NCI-H510A (cell line): Measurements from ENCODE around the gene CFL1.
"Not testable (repeated sequence)": the region's sequence is repeated elsewhere in the genome, so short reads cannot be mapped to it uniquely, and the experiment has no call there.

Experiments used
- DNase-seq: peaks from one replicate; lab custom pipeline; 2025; lab: John Stamatoyannopoulos, UW

The CFL1 gene

DNA sequence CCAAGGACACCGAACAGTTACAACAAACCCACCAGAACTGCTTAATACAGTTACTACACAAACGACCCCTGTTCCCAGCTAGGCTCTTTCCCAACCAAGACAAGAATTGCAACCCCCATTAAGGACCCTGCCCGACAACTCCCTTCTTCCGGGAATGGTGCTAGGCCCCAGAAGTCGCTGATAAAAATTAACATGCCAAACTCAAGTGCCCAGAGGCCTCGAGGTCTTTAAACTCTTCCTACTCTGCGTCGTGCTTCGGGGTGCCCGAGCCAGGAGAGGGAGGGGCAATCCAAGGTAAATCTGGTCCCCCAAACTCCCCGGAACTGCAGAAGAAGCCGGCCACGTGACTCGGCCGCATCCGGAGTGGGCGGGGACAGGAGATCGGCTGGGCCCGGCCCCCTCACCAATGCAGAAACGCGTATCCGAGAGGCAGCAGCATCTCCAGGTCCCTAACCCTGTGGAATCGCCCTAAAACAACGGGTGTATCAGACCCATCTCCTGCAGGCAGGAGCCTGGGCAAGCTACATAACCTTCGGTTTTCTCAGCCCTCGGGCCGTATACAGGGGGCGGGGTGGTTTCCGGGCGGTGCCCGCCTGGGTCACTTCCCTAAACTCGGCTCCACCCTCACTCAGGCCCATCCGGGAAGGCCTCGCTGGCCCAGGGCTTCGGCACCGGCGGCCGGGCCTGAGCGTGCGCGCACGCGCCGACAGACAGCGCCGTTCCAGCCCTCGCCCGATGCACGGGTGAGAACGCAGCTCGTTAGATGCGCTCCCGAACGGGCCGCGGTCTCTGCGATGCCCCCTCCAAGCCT, 1.1 kb downstream of the CFL1 start:
- peak; percentile 65 for DNase-seq

DNA sequence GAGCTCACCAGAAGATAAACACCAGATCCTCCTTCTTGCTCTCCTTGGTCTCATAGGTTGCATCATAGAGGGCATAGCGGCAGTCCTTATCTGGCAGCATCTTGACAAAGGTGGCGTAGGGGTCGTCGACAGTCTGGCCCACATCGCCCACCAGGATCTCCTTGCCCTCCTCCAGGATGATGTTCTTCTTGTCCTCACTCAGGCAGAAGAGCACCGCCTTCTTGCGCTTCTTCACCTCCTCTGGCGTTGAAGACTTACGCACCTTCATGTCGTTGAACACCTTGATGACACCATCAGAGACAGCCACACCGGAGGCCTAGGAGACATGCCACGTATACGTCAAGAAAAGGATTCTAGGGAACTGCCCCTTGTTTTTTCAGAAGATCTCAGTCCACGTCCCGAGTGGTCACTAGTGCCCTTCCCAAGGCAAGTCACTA, 2.0 kb downstream of the CFL1 start:
- no peak for DNase-seq

DNA sequence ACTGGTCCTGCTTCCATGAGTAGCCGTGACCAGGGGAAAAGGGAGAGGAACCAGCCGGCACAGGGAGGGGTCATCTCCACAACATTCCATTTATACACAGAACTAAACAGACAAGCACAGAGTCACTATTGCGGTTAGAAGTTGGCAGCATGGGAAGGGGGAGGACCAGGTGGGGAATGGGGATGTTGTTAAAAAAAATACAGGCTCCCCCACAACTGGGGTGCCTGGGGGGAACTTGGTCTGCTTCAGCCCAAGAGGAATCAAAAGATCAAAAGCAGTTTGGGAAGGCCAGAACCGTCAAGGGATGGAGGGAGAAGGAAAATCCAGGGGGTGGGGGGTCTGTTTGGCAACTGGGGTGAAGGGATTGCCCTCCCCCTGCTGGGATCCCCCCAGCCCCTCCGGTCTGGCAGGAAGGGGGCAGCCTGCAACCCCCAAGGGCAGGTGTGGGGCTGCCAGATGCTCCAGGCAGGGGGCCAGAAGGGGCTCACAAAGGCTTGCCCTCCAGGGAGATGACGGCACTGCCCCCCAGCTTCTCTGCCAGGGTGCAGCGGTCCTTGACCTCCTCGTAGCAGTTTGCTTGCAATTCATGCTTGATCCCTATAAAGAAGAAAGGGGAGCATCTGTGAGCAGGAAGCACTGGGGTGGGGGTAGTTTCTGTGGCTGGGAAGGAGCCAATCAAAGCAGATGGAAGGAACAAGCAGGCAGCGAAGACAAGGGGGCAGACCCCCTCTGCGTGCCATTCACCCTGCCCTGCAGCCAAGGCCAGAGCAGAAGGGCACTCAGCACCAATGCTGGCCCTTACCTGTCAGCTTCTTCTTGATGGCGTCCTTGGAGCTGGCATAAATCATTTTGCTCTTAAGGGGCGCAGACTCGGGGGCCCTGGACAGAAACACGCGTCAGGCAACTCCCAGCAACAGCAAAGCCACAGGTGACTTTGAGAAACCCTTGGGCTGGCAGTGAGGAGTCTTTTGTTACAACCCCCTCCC, 2.8 kb downstream of the CFL1 start:
- DNase-seq: no peak

DNA sequence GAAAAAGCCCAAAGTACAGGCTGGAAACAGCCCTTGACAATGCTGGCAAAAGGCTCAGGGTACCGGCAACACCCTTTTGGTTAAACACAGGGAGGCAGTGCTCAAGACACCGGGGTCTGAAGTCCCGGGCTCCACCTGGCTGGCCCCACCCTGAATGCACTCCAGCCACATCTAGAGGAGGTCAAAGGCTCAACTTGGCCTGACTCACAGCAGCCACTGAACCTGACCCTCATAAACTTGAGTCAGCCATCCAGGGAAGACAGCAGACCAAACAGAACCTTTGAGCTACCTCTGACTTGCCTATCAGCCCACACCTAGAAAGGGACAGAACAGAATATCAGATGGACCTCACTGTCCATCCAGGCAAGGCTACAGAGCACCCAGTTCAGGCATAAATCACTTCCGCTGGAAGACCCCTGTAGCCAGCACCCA, 3.8 kb downstream of the CFL1 start:
- DNase-seq: no peak

DNA sequence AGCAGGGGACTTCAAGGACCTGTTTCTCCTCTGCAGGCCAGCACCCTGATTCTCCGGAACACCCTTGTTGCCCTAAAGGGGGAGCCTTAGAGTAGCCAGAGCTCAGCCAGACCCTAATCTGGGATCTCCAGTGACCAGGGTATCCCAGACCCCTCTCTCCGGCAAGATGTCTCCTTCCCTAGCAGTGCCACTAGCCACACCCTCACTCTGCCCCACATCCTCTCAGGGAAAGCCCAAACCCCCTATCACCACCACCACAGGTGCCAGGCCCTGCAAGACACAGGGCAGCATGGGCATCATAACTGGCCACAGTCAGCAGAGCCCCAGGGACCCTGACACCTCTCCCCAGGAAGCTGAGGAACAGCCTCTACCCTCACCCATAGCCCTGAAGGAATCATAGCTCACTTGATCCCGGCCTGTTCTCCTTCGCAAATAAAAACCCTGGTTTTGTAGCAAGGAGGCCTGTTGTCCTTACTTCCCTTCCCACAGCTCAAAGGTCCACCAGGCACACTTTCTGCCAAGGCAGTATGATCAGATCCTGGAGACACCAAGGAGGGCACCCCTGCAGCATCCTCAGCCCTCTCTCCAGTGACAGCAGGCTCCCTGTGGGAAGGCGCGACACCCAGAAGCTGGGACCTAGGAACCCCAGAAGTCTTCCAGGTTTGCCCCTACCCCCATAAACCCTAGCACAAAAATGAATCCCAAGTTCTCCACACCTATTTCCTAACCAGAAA, 4.6 kb downstream of the CFL1 start:
- no peak for DNase-seq

DNA sequence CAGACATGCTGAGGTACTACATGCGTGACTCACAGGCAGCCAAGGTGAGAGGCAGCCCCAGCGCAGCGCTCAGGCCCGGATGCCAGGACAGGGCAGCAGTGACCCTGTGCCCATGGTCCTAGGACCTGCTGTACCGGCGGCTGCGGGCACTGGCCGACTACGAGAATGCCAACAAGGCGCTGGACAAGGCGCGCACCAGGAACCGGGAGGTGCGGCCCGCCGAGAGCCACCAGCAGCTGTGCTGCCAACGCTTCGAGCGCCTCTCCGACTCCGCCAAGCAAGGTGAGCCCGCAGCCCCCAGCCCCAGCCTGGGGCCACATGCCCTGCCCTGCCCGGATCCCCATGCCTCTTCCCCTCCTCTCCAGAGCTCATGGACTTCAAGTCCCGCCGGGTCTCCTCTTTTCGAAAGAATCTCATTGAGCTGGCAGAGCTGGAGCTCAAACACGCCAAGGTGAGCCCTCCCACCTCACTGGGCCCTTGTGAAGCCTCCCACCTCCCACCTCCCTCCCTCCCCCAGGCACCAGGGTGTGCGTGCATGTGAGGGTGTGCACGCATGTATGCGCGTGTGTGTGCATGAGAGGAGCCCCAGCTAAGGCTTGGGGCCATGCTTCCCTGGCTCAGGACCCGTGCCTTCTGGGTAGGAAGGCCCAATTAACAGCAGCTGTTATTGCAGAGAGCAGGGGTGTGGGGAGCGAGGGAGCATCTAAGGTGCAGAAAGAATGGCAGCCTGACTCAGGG, 5.3 kb downstream of the CFL1 start:
- DNase-seq: no peak

DNA sequence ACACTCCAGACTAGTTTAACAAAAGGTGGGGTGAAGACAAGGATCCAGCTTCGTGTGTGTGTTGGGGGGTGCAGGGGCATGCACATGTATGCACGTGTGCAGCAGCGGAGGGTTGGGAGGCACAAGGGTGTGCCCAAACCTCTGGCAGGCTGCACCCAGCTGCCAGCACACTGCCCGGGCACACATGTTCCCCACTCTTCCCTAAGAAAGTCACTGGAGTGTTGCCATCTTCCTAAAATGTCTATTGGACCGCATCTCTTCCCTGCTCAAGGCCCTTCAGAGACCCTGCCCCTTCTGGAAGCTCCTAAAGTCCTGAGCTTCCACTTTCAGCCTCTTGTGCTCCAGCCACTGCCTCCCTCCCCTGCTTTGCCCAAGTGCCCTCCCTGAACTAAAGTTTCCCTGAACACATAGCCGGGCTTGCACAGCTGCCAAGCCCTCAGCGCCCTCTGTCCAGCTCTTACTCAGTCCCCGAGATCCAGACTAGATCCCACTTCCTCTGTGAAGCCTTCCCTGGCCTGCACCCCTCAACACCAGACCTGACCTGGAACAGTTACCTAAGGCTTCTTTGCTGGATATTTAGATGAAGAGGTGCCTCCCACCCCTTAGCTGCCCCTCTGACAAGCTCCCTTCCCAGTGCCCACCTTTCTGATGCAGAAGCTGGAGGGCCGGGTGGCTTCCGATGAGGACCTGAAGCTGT, 6.0 kb downstream of the CFL1 start:
- no peak for DNase-seq

DNA sequence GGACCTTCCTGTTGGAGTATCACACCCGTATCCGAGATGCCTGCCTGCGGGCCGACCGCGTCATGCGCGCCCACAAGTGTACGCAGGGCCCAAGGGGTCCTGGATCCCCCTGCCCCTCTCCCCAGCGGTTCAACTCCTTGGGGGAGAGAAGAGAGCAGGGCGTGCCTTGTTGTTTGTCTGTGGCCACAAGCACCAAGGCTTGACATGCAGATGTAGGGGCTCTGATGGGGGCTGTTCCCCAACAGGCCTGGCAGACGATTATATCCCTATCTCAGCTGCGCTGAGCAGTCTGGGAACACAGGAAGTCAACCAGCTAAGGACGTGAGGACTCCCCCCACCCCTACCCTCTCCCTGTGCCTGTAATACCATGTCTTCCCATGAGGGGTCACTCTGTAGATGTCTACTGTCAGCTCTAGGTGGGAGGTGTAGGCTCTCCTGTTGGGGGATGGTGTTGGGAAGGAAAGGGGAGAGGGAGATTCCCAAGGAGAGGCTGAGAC, 6.8 kb downstream of the CFL1 start:
- no peak for DNase-seq

DNA sequence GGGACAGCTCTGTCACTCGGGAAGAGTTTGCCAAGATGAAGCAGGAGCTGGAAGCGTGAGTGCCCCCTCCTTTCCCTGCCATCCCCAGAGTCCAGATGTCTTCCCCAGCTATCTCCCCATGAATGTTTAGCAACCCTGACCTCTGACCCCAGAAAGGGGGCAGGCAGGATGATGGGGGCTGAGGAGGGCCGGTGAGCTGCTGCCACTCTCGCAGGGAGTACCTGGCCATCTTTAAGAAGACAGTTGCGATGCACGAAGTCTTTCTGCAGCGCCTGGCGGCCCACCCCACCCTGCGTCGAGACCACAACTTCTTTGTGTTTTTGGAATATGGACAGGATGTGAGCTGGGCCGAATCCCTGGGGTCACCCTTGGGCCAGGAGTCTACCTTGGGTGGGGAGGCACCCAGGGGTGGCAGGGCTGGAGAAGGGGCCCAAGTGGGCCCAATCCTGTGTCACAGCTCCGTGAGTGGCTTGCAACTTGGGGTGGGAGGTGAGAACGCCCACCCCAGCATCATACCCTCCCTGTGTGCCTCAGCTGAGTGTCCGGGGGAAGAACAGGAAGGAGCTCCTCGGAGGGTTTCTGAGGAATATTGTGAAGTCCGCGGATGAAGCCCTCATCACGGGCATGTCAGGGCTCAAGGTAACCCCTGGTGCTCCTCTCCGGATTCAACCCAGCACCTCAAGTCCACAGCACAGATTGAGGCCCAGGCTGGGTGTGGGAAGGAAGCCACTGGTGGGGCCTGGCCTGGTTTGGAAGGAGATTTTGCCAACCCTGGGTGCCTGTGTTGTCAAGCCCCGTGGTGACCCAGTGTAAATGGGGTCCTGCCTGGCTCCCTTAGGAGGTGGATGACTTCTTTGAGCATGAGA, 7.5 kb downstream of the CFL1 start:
- DNase-seq: no peak

DNA sequence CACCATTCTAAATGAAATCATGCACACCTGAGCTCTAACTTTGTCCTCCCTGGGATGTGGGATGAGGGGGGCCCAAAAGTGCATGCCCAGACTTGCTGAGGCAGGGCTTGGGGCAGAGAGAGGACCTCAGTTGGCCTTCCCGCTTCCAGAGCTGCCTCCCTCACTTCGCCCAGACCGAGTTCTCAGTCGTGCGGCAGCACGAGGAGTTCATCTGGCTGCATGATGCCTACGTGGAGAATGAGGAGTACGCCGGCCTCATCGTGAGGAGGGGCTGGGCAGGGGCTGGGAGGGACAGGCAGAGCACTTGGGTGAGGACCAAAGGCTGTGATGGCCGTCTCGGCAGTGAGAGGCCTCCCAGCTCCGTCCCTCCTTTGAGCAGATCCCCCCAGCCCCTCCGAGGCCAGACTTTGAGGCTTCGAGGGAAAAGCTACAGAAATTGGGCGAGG, 8.2 kb downstream of the CFL1 start:
- no peak for DNase-seq

DNA sequence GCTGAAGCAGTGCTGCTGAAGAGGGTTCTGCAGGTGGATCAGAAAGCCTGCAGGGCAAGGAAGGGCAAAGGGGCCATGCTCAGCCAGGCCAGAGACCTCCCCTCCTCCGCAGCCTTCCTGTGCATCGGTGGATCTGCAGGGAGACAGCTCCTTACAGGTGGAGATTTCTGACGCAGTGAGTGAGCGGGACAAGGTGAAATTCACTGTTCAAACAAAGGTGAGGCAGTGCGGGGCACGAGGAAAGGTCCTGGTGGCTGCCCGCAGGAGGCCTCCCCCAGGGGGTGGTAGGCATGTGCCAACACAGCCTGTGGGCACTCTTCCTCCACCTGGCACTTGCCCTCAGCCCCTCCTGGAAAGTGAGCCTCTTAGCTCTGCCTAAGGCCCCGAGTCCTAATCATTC, 8.6 kb downstream of the CFL1 start:
- no peak for DNase-seq

DNA sequence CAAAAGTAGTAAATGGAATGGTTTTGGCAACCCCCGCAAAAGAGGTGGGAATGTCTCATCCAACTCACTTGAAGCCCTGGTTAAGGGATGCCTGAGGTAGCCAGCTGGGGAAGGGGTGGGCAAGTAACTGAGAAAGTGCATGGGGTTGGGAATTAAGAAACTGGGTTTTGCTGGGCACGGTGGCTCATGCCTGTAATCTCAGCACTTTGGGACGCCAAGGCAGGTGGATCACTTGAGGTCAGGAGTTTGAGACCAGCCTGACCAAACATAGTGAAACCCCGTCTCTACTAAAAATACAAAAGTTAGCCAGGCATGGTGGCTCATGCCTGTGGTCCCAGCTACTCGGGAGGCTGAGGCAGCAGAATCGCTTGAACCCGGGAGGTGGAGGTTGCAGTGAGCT, 9.3 kb downstream of the CFL1 start:
- DNase-seq: not testable (repeated sequence)

DNA sequence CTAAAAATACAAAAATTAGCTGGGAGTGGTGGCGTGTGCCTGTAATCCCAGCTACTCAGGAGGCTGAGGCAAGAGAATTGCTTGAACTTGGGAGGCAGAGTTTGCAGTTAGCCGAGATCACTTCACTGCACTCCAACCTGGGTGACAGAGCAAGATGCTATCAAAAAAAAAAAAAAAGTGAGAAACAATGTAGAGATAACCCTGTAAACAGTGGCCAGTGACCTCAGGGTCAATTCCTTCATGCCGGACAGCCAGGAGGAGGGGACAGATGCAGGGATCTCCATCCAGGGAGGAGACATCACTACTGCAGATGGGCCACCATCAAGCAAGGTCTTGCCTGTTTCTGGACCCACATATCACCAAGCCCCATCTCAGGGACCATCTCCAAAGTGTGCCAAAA, 10.2 kb downstream of the CFL1 start:
- DNase-seq: no peak

DNA sequence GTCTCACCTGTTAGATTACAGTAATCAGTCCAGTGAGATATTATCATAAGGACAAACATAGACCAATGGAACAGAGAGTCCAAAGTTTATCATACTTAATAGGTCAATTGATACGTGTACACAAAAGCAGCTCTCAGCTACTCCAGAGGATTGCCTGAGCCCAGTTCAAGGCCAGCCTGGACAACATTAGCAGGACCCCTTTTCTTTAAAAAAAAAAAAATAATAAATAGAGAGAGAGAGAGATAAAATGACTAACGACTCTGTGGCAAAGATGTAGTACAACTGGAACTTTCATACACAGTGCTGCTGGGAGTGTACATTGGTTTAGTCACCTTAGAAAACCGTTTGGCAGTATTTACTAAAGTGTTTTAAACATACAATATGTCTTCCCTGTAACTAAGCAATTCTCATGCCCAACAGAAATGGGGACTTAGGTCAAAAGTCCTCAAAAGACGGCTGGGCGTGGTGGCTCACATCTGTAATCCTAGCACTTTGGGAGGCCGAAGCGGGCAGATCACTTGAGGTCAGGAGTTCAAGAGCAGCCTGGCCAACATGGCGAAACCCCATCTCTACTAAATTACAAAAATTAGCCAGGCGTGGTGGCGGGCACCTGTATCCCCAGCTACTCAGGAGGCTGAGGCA, 13.6 kb downstream of the CFL1 start:
- no peak for DNase-seq

DNA sequence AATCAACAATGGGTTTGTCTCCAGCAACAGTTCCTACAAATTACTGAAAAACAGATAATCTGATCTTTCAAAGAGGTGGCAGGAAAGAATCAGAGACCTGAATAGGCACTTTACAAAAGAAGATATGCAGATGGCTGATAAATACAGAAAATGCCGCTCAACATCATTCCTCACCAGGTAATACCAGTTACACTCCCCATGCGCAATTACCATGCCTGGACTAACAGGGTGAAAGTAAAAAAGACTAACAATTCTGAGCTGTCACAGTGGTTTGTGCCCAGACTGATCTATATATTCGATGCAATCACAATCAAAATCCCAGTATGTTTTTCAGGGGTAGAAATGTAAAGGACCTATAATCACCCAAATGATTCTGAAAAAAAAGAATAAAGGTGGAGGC, 14.2 kb downstream of the CFL1 start:
- DNase-seq: no peak

DNA sequence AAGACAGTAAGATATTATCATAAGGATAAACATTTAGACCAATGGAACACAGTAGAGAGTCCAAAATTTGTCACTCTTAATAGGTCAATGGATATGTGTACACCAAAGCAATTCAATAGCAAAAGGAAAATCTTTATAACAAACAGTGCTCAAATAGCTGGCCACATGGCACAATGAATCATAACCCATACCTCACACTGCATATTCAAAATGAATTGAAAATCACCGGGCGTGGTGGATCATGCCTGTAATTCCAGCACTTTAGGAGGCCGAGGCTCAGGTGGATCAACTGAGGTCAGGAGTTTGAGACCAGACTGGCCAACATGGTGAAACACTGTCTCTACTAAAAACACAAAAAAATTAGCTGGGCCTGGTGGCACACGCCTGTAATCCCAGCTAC, 15.8 kb downstream of the CFL1 start:
- DNase-seq: no peak

DNA sequence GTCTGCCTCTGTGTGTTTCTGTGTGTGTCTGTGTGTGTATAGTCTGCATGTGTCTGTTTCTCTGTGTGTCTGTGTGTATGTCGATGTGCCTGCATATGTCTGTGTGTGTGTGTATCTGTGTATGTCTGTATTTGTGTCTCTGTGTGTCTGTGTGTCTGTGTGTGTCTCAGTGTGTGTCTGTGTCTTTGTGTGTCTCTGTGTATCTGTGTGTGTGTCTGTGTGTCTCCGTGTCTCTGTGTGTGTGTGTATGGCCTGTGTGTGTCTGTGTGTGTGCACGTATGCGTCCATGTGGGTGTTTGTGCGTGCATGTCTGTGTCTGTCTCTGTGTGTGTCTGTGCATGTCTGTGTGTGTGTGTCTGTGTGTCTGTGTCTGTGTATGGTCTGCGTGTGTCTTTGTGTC, 23.8 kb downstream of the CFL1 start:
- no peak for DNase-seq

DNA sequence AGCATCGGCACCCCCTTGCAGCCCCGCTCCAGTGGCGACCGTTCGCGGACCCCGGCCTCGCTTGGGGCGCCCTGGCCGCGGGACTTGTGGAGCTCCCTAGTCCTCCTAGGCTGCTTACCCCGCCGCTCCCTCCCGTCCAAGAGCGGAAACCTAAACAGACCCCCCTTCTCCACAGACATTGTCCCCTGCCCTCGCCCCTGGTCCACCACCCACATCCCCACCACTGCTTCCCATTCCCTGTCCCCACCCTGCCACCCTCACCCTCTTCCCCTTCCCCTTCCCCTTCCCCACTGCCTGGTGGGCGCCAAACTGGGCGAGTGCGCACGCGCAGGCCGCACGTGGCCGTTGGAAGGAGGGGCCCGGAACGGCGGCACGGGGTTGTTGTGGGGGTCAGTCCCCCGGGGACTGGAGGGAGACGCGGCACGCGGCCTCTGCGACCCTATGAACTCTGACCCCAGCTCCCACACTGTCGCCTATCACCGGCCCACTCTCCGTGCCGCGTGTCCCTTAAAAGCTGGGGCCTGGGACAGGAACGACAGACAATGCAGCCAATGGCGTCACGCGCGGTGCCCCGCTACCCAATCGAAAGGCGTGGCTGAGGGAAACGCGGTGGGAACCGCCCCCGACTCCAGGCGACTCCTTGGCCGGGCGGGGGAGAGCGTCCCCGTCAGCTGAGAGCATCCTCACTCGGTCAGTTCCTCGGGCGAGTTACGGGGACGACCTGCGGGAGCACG, 24.5 kb downstream of the CFL1 start, which contains the start of gene SNX32:
Gene SNX32 (plus strand): TSS at position 667 of the 734 bp plus-strand sequence. CDS start 103 bp downstream, outside the sequence.
- DNase-seq: peak; percentile 88
